Spleen (tissue), 11 donors: ENCODE results near the gene ANKRD11. TPM values are rescaled to one million over a fixed set of nuclear protein-coding genes. Genes with fewer than 3 reads are reported as not detected.

ENCODE experiments used
- DNase-seq: peaks from one replicate; pipeline ENCODE4 v3.0.0-alpha.2; 2020
- H3K27ac ChIP-seq, 8 donors: fragments of 200-600 bp; sonication (generic) in 7 of 8; 1 replicate in 4 of 8; 2 replicates in 4 of 8; pipeline versions ENCODE4 v1.5.0 to v1.8.0; 2016 to 2021; ENCODE audit warnings: inconsistent platforms in 4 of 8, mild to moderate bottlenecking in 4 of 8, moderate library complexity in 1 of 8
- H3K27me3 ChIP-seq, 7 donors: fragments of 200-600 bp; sonication (generic) in 6 of 7; replicated peaks in 1 of 7; 1 replicate in 4 of 7; 2 replicates in 3 of 7; pipeline versions ENCODE4 v1.5.0 to v1.8.0; 2016 to 2021; ENCODE audit warnings: inconsistent platforms in 3 of 7, mild to moderate bottlenecking in 1 of 7
- H3K36me3 ChIP-seq, 6 donors: fragments of 200-600 bp; sonication (generic) in 5 of 6; 1 replicate in 4 of 6; 2 replicates in 2 of 6; pipeline versions ENCODE4 v1.5.0 to v1.8.0; 2016 to 2021; ENCODE audit warnings: inconsistent platforms in 2 of 6
- H3K4me1 ChIP-seq, 6 donors: fragments of 200-600 bp; sonication (generic) in 5 of 6; 1 replicate in 3 of 6; 2 replicates in 3 of 6; pipeline versions ENCODE4 v1.5.0 to v1.8.0; 2016 to 2021; ENCODE audit warnings: inconsistent platforms in 3 of 6
- H3K4me3 ChIP-seq, 8 donors: fragments of 200-600 bp; sonication (generic) in 7 of 8; 1 replicate in 4 of 8; 2 replicates in 4 of 8; pipeline versions ENCODE4 v1.5.0 to v1.8.0; 2016 to 2021; ENCODE audit warnings: inconsistent platforms in 4 of 8, mild to moderate bottlenecking in 4 of 8, moderate library complexity in 2 of 8
- H3K9me3 ChIP-seq, 8 donors: fragments of 200-600 bp; sonication (generic) in 7 of 8; 1 replicate in 4 of 8; 2 replicates in 4 of 8; pipeline versions ENCODE4 v1.5.0 to v1.8.0; 2016 to 2021; ENCODE audit warnings: inconsistent platforms in 4 of 8
- CTCF ChIP-seq, 11 experiments: fragments of 200-600 bp in 7 of 11; fragments of 450-650 bp in 4 of 11; sonication (generic) in 4 of 11; IDR thresholded peaks in 8 of 11; conservative IDR thresholded peaks in 3 of 11; 1 replicate in 7 of 11; 2 replicates in 4 of 11; pipeline versions ENCODE4 v1.4.0 to v1.8.0; 2016 to 2021; ENCODE audit warnings: antibody characterized with exemption in 11 of 11, inconsistent platforms in 4 of 11, mild to moderate bottlenecking in 1 of 11
- POLR2A ChIP-seq, 3 donors: fragments of 450-650 bp; IDR thresholded peaks; one replicate each; pipeline ENCODE4 v1.5.1; 2017; ENCODE audit warnings: antibody characterized with exemption in 3 of 3, mild to moderate bottlenecking in 1 of 3
- POLR2AphosphoS5 ChIP-seq, 3 donors: sonication (generic); formaldehyde crosslinking; IDR thresholded peaks; one replicate each; pipeline ENCODE4 v1.5.1; 2017; ENCODE audit warnings: antibody characterized with exemption in 3 of 3
- WGBS, 5 donors: extraction: QIAGEN DNeasy Blood & Tissue Kit in 3 of 5; methylation state at CpG; one replicate each; pipeline versions ENCODE4 v1.1.5 to v1.1.7; 2013 to 2018; 5-methylcytosine and 5-hydroxymethylcytosine counted together
- intact Hi-C: fragments of 100-400 bp; cut with DNase I; formaldehyde crosslinking; loops from one replicate; pipeline ENCODE4 v1.15.0; 2023; ENCODE audit warnings: low total_unique reads
- polyA plus RNA-seq, 3 donors: library from polyadenylated mRNA; stranded (reverse); fragments of 200-250 nt; gene quantifications; one replicate each; pipeline ENCODE4 v1.2.1, GENCODE V29; 2013
- total RNA-seq, 7 donors: library from RNA; depleted of rRNA in 3 of 7; stranded (reverse); fragments of >200 nt in 3 of 7; fragmentation: NEBNext Ultra II Directional in 4 of 7; extraction: Animal tissue kit (Norgen Biotek cat#: 25700) in 4 of 7; gene quantifications; one replicate each; pipeline versions ENCODE4 v1.1.0 to v1.2.1, GENCODE V29; 2016 to 2021
- donor health status: healthy with polysubstance abuse.
- donor health status: DM: no; HTN: no; CAD: no; lungs with moderate emphysema.
- donor health status: DM: no; HTN: no; CAD: no.
- donor health status: Bipolar disorder and iron deficiency.
- donor health status: healthy.
- donor health status: DM: no; HTN: no; CAD: no.
- donor health status: DM: yes; HTN: yes; CAD: no.

Gene ANKRD11
- total and polyA plus RNA-seq, 10 donors: 29.0 to 203 (median 128) TPM

- H3K36me3 ChIP-seq: peaks cover 0 to 27% (median 3%) of the 10 kb centered on the region in 6 donors
- H3K4me1 ChIP-seq: peaks cover 44 to 97% (median 89%) of the 10 kb centered on the region in 6 donors
- H3K4me3 ChIP-seq: no peak overlapping the region
- H3K9me3 ChIP-seq: no peaks in the 10 kb centered on the region
- 62 to 77% (median 70%) methylated on average over 4 of the region's 4 CpGs for WGBS, 5 donors
- intact Hi-C loops: no loop called here
- TF ChIP-seq POLR2A (IDR thresholded peaks at IDR 0.05): no peak
- TF ChIP-seq CTCF (IDR thresholded peaks at IDR 0.05 in 8 of 11, conservative IDR thresholded peaks at IDR 0.05 in 3 of 11): no peak
- TF ChIP-seq POLR2AphosphoS5 (IDR thresholded peaks at IDR 0.05): no peak
- DNase-seq: no peak
- H3K27me3 ChIP-seq: no peaks in the 10 kb centered on the region
- peak overlapping the region in 1 of 8 donors; percentile 15 for H3K27ac ChIP-seq
Measured at GRCh38 chr16:89412811-89413210, 77.5 kb downstream of the ANKRD11 start.

GRCh38 chr16:89411335-89411850, 79.0 kb downstream of the ANKRD11 start:
- H3K36me3 ChIP-seq: peaks cover 0 to 13% (median 0%) of the 10 kb centered on the region in 6 donors
- intact Hi-C loops: no loop called here
- H3K27me3 ChIP-seq: no peaks in the 10 kb centered on the region
- H3K4me1 ChIP-seq: peaks cover 58 to 97% (median 90%) of the 10 kb centered on the region in 6 donors
- 60 to 67% (median 63%) methylated on average over 10 of the region's 10 CpGs for WGBS, 5 donors
- peak in 1 of 3 donors; percentile 14 for TF ChIP-seq POLR2AphosphoS5 (IDR thresholded peaks at IDR 0.05)
- TF ChIP-seq CTCF (IDR thresholded peaks at IDR 0.05 in 8 of 11, conservative IDR thresholded peaks at IDR 0.05 in 3 of 11): no peak
- TF ChIP-seq POLR2A (IDR thresholded peaks at IDR 0.05): no peak
- H3K27ac ChIP-seq: peak overlapping the region in 3 of 8 donors; percentile 39 to 64 (median 46)
- no peaks in the 10 kb centered on the region for H3K9me3 ChIP-seq
- no peak for DNase-seq
- no peak overlapping the region for H3K4me3 ChIP-seq

- Histone ChIP-seq H3K27ac (peak overlapping the region in 3 of 8 donors; percentile 39 to 64 (median 46)), H3K9me3 (no peaks in the 10 kb centered on the region), H3K36me3 (peaks cover 0 to 7% (median 0%) of the 10 kb centered on the region in 6 donors), H3K4me1 (peaks cover 59 to 97% (median 91%) of the 10 kb centered on the region in 6 donors), H3K27me3 (no peaks in the 10 kb centered on the region), H3K4me3 (no peak overlapping the region)
- 25 to 58% (median 34%) methylated on average over 5 to 11 of the region's 11 CpGs for WGBS, 5 donors
- TF ChIP-seq POLR2AphosphoS5 (IDR thresholded peaks at IDR 0.05): peak in 1 of 3 donors; percentile 67
- no peak for TF ChIP-seq POLR2A (IDR thresholded peaks at IDR 0.05)
- TF ChIP-seq CTCF (IDR thresholded peaks at IDR 0.05 in 8 of 11, conservative IDR thresholded peaks at IDR 0.05 in 3 of 11): no peak
- DNase-seq: no peak
- intact Hi-C loops: no loop called here
Measured at GRCh38 chr16:89410794-89411309, 79.5 kb downstream of the ANKRD11 start.

GRCh38 chr16:89410322-89410721, 80.0 kb downstream of the ANKRD11 start:
- no peaks in the 10 kb centered on the region for H3K27me3 ChIP-seq

More at GRCh38 chr16:89410322-89410721, 80.0 kb downstream of the ANKRD11 start:
- WGBS, 5 donors: 40 to 52% (median 41%) methylated on average over 6 of the region's 6 CpGs
- Histone ChIP-seq H3K9me3 (no peaks in the 10 kb centered on the region), H3K4me1 (peaks cover 63 to 97% (median 94%) of the 10 kb centered on the region in 6 donors), H3K4me3 (no peak overlapping the region), H3K27ac (peak overlapping the region in 3 of 8 donors; percentile 39 to 64 (median 46)), H3K36me3 (peaks cover 0 to 7% (median 0%) of the 10 kb centered on the region in 6 donors)
- intact Hi-C loops: no loop called here
- no peak for DNase-seq
- TF ChIP-seq POLR2A (IDR thresholded peaks at IDR 0.05) (no peak), CTCF (IDR thresholded peaks at IDR 0.05 in 8 of 11, conservative IDR thresholded peaks at IDR 0.05 in 3 of 11) (no peak), POLR2AphosphoS5 (IDR thresholded peaks at IDR 0.05) (no peak)
